GM18499 (cell line): ENCODE measurements around the gene CEP295NL.

Source experiments
- ATAC-seq: cut with Tn5 transposase; IDR thresholded peaks from one replicate; pipeline ENCODE4 v1.9.1; 2021; ENCODE audit warnings: moderate number of reproducible peaks; ENCODE audit not compliant: insufficient read depth, unreplicated experiment

CEP295NL gene

GRCh38 chr17:78840780-78841611 lies 62.0 kb downstream of the CEP295NL start, which contains the start of gene USP36:
Gene USP36 (minus strand): TSS chr17:78840814. CDS start chr17:78836363, 4,451 bp downstream.
- peak; percentile 71 for ATAC-seq
